ENCODE data around the gene CNTNAP2.

DNA sequence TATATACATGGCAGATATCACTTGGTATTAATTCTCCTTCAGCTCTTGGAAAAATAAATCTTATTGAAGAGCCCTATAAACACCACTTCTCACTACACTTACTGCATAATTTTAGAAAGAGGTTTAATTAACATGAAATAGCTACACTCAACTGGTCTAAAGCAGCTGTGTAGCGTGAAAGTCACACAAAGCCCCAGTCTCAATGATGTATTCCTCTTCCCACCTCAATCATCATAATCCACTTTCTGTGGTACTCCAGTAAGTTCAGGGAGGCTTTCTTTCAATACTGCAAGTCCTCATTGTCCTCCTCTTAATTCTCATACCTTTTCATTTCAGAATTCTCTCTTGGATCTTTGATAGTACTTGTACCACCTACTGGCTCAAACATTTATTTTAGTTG is 688.0 kb downstream of the CNTNAP2 start:
- TF ChIP-seq, protein P1, sequence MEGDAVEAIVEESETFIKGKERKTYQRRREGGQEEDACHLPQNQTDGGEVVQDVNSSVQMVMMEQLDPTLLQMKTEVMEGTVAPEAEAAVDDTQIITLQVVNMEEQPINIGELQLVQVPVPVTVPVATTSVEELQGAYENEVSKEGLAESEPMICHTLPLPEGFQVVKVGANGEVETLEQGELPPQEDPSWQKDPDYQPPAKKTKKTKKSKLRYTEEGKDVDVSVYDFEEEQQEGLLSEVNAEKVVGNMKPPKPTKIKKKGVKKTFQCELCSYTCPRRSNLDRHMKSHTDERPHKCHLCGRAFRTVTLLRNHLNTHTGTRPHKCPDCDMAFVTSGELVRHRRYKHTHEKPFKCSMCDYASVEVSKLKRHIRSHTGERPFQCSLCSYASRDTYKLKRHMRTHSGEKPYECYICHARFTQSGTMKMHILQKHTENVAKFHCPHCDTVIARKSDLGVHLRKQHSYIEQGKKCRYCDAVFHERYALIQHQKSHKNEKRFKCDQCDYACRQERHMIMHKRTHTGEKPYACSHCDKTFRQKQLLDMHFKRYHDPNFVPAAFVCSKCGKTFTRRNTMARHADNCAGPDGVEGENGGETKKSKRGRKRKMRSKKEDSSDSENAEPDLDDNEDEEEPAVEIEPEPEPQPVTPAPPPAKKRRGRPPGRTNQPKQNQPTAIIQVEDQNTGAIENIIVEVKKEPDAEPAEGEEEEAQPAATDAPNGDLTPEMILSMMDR (IDR thresholded peaks at IDR 0.05), result no peak
- TF ChIP-seq POLR2A (IDR thresholded peaks at IDR 0.05), result no peak
